ENCODE results near the gene TJP3.
"Not testable (repeated sequence)": the region's sequence is repeated elsewhere in the genome, so short reads cannot be mapped to it uniquely, and the experiment has no call there.

TJP3 gene

GRCh38 chr19:3708207-3708931, at the start of gene TJP3:
Gene TJP3 (plus strand): TSS chr19:3708384. CDS start chr19:3728433, 20,049 bp downstream.
- H3K4me3 ChIP-seq (ENCODE audit: low read depth in 1 of 2, low read length in 2 of 2) = no peak within 1 kb of the TSS
- H3K36me3 ChIP-seq (ENCODE audit: insufficient read depth, low read length) = no peaks in the 10 kb centered on the region

GRCh38 chr19:3658870-3659745, 49.1 kb upstream of the TJP3 start:
- H3K27ac ChIP-seq (ENCODE audit: low read depth, low read length) = no peak overlapping the region
- H3K4me3 ChIP-seq (ENCODE audit: low read depth in 1 of 2, low read length in 2 of 2) = no peak overlapping the region
- no peak overlapping the region for H3K9ac ChIP-seq (ENCODE audit: low read length)
- no peaks in the 10 kb centered on the region for H3K9me3 ChIP-seq (ENCODE audit: low read length)
- no peaks in the 10 kb centered on the region for H3K27me3 ChIP-seq (ENCODE audit: control insufficient read depth in 1 of 2, insufficient read depth in 2 of 2, low read length in 2 of 2)
- peaks cover 71% of the 10 kb centered on the region for H3K36me3 ChIP-seq (ENCODE audit: insufficient read depth, low read length)
- no peaks in the 10 kb centered on the region for H3K4me1 ChIP-seq (ENCODE audit: insufficient read depth, low read length)

More at GRCh38 chr19:3708207-3708931, at the start of gene TJP3:
- Histone ChIP-seq H3K27ac (ENCODE audit: low read depth, low read length) (no peak within 1 kb of the TSS), H3K9me3 (ENCODE audit: low read length) (no peaks in the 10 kb centered on the region), H3K9ac (ENCODE audit: low read length) (no peak within 1 kb of the TSS), H3K27me3 (ENCODE audit: control insufficient read depth in 1 of 2, insufficient read depth in 2 of 2, low read length in 2 of 2) (peaks cover 0 to 4% of the 10 kb centered on the region in 2 donors), H3K4me1 (ENCODE audit: insufficient read depth, low read length) (peaks cover 12% of the 10 kb centered on the region)

- Histone ChIP-seq H3K4me3 (ENCODE audit: low read depth in 1 of 2, low read length in 2 of 2) (no peak overlapping the region), H3K4me1 (ENCODE audit: insufficient read depth, low read length) (no peaks in the 10 kb centered on the region), H3K9ac (ENCODE audit: low read length) (no peak overlapping the region), H3K36me3 (ENCODE audit: insufficient read depth, low read length) (peaks cover 77% of the 10 kb centered on the region), H3K27ac (ENCODE audit: low read depth, low read length) (no peak overlapping the region), H3K27me3 (ENCODE audit: control insufficient read depth in 1 of 2, insufficient read depth in 2 of 2, low read length in 2 of 2) (no peaks in the 10 kb centered on the region), H3K9me3 (ENCODE audit: low read length) (no peaks in the 10 kb centered on the region)
Observed at GRCh38 chr19:3659746-3660112, 48.5 kb upstream of the TJP3 start.

- Histone ChIP-seq H3K4me3 (ENCODE audit: low read depth in 1 of 2, low read length in 2 of 2) (no peak overlapping the region), H3K4me1 (ENCODE audit: insufficient read depth, low read length) (peaks cover 3% of the 10 kb centered on the region), H3K9ac (ENCODE audit: low read length) (no peak overlapping the region), H3K27me3 (ENCODE audit: control insufficient read depth in 1 of 2, insufficient read depth in 2 of 2, low read length in 2 of 2) (no peaks in the 10 kb centered on the region), H3K27ac (ENCODE audit: low read depth, low read length) (no peak overlapping the region), H3K36me3 (ENCODE audit: insufficient read depth, low read length) (peaks cover 86% of the 10 kb centered on the region), H3K9me3 (ENCODE audit: low read length) (no peaks in the 10 kb centered on the region)
Observed at GRCh38 chr19:3660493-3661219, 47.5 kb upstream of the TJP3 start.

- no peak overlapping the region for H3K27ac ChIP-seq (ENCODE audit: low read depth, low read length)
- no peaks in the 10 kb centered on the region for H3K9me3 ChIP-seq (ENCODE audit: low read length)
- no peak overlapping the region for H3K4me3 ChIP-seq (ENCODE audit: low read depth in 1 of 2, low read length in 2 of 2)
- H3K4me1 ChIP-seq (ENCODE audit: insufficient read depth, low read length) = peaks cover 5% of the 10 kb centered on the region
- H3K9ac ChIP-seq (ENCODE audit: low read length) = no peak overlapping the region
- H3K27me3 ChIP-seq (ENCODE audit: control insufficient read depth in 1 of 2, insufficient read depth in 2 of 2, low read length in 2 of 2) = no peaks in the 10 kb centered on the region
- H3K36me3 ChIP-seq (ENCODE audit: insufficient read depth, low read length) = peaks cover 87% of the 10 kb centered on the region
Observed at GRCh38 chr19:3661284-3662238, 46.6 kb upstream of the TJP3 start.

GRCh38 chr19:3663838-3664237, 44.3 kb upstream of the TJP3 start:
- H3K4me3 ChIP-seq (ENCODE audit: low read depth in 1 of 2, low read length in 2 of 2) = no peak overlapping the region
- no peak overlapping the region for H3K9ac ChIP-seq (ENCODE audit: low read length)
- H3K36me3 ChIP-seq (ENCODE audit: insufficient read depth, low read length) = peaks cover 73% of the 10 kb centered on the region
- no peaks in the 10 kb centered on the region for H3K9me3 ChIP-seq (ENCODE audit: low read length)
- peaks cover 24% of the 10 kb centered on the region for H3K4me1 ChIP-seq (ENCODE audit: insufficient read depth, low read length)
- no peaks in the 10 kb centered on the region for H3K27me3 ChIP-seq (ENCODE audit: control insufficient read depth in 1 of 2, insufficient read depth in 2 of 2, low read length in 2 of 2)
- H3K27ac ChIP-seq (ENCODE audit: low read depth, low read length) = no peak overlapping the region

- Histone ChIP-seq H3K9ac (ENCODE audit: low read length) (no peak overlapping the region), H3K4me1 (ENCODE audit: insufficient read depth, low read length) (peaks cover 35% of the 10 kb centered on the region), H3K36me3 (ENCODE audit: insufficient read depth, low read length) (peaks cover 61% of the 10 kb centered on the region), H3K9me3 (ENCODE audit: low read length) (no peaks in the 10 kb centered on the region), H3K27me3 (ENCODE audit: control insufficient read depth in 1 of 2, insufficient read depth in 2 of 2, low read length in 2 of 2) (no peaks in the 10 kb centered on the region), H3K4me3 (ENCODE audit: low read depth in 1 of 2, low read length in 2 of 2) (no peak overlapping the region), H3K27ac (ENCODE audit: low read depth, low read length) (no peak overlapping the region)
Observed at GRCh38 chr19:3664879-3665642, 43.1 kb upstream of the TJP3 start.

- Histone ChIP-seq H3K36me3 (ENCODE audit: insufficient read depth, low read length) (peaks cover 52% of the 10 kb centered on the region), H3K27ac (ENCODE audit: low read depth, low read length) (peak overlapping the region; percentile 70), H3K9me3 (ENCODE audit: low read length) (no peaks in the 10 kb centered on the region), H3K4me1 (ENCODE audit: insufficient read depth, low read length) (peaks cover 42% of the 10 kb centered on the region), H3K27me3 (ENCODE audit: control insufficient read depth in 1 of 2, insufficient read depth in 2 of 2, low read length in 2 of 2) (no peaks in the 10 kb centered on the region), H3K4me3 (ENCODE audit: low read depth in 1 of 2, low read length in 2 of 2) (no peak overlapping the region), H3K9ac (ENCODE audit: low read length) (no peak overlapping the region)
Observed at GRCh38 chr19:3665681-3666544, 42.3 kb upstream of the TJP3 start.

GRCh38 chr19:3666545-3666856, 41.7 kb upstream of the TJP3 start:
- not testable (repeated sequence) for H3K9me3 ChIP-seq (ENCODE audit: low read length); H3K27me3 ChIP-seq (ENCODE audit: control insufficient read depth in 1 of 2, insufficient read depth in 2 of 2, low read length in 2 of 2); H3K9ac ChIP-seq (ENCODE audit: low read length); H3K4me3 ChIP-seq (ENCODE audit: low read depth in 1 of 2, low read length in 2 of 2)
- Histone ChIP-seq H3K36me3 (ENCODE audit: insufficient read depth, low read length) (peaks cover 46% of the 10 kb centered on the region), H3K27ac (ENCODE audit: low read depth, low read length) (peak overlapping the region; percentile 70), H3K4me1 (ENCODE audit: insufficient read depth, low read length) (peaks cover 47% of the 10 kb centered on the region)
